Stimulated activated naive CD8-positive, alpha-beta T cell treated with anti-CD3 and anti-CD28 coated beads, Interleukin-15, amount 100 ng/mL, for 72 hours (primary cell): ENCODE results near the gene C5orf15.
A peak's percentile ranks its signal among the peaks of the same experiment; 100 is the strongest.
"Not testable (repeated sequence)": the region's sequence is repeated elsewhere in the genome, so short reads cannot be mapped to it uniquely, and the experiment has no call there.

Experiments
- ATAC-seq: fragments of 150-1000 bp; cut with Tn5 transposase; 2 replicates; pipeline ENCODE4 v1.10.0; 2021; ENCODE audit warnings: mild to moderate bottlenecking, moderate library complexity
- DNase-seq, 2 donors: peaks; one replicate each; pipeline ENCODE4 v3.0.0; 2021 to 2022
- H3K27ac Mint-ChIP-seq, 2 donors: one replicate each; pipeline ENCODE4 v1.8.0; 2022; ENCODE audit warnings: mild to moderate bottlenecking in 2 of 2, mixed read lengths in 2 of 2, moderate library complexity in 2 of 2
- H3K27me3 Mint-ChIP-seq: one replicate; pipeline ENCODE4 v1.8.0; 2022; ENCODE audit warnings: mixed read lengths
- H3K4me1 Mint-ChIP-seq: one replicate; pipeline ENCODE4 v1.8.0; 2022; ENCODE audit warnings: mild to moderate bottlenecking, mixed read lengths
- H3K4me3 Mint-ChIP-seq, 2 donors: one replicate each; pipeline ENCODE4 v1.8.0; 2022; ENCODE audit warnings: mild to moderate bottlenecking in 2 of 2, mixed read lengths in 2 of 2, moderate library complexity in 1 of 2
- H3K9me3 Mint-ChIP-seq, 2 donors: one replicate each; pipeline ENCODE4 v1.8.0; 2022; ENCODE audit warnings: mixed read lengths in 2 of 2

C5orf15 gene

GRCh38 chr5:133938039-133938821 lies 30.2 kb downstream of the C5orf15 start:
- peaks cover 48% of the 10 kb centered on the region for H3K4me1 Mint-ChIP-seq
- H3K4me3 Mint-ChIP-seq, result no peak overlapping the region
- H3K9me3 Mint-ChIP-seq, result peaks cover 0 to 13% of the 10 kb centered on the region in 2 donors
- no peak for ATAC-seq
- no peaks in the 10 kb centered on the region for H3K27me3 Mint-ChIP-seq
- DNase-seq, result no peak
- no peak overlapping the region for H3K27ac Mint-ChIP-seq

GRCh38 chr5:133937628-133938027 lies 30.8 kb downstream of the C5orf15 start:
- not testable (repeated sequence) for H3K27ac Mint-ChIP-seq, H3K4me3 Mint-ChIP-seq, H3K27me3 Mint-ChIP-seq, DNase-seq, ATAC-seq
- H3K9me3 Mint-ChIP-seq, result peaks cover 0 to 13% of the 10 kb centered on the region in 2 donors
- peaks cover 50% of the 10 kb centered on the region for H3K4me1 Mint-ChIP-seq

- ATAC-seq (no peak), DNase-seq (no peak)
- no peak overlapping the region for H3K4me3 Mint-ChIP-seq
- peaks cover 57% of the 10 kb centered on the region for H3K4me1 Mint-ChIP-seq
- H3K27ac Mint-ChIP-seq, result no peak overlapping the region
- no peaks in the 10 kb centered on the region for H3K27me3 Mint-ChIP-seq
- H3K9me3 Mint-ChIP-seq, result peaks cover 0 to 13% of the 10 kb centered on the region in 2 donors
Observed at GRCh38 chr5:133936651-133937015, 31.8 kb downstream of the C5orf15 start.

- ATAC-seq, H3K27ac Mint-ChIP-seq, H3K4me3 Mint-ChIP-seq, DNase-seq, H3K27me3 Mint-ChIP-seq: not testable (repeated sequence)
- Mint-ChIP-seq H3K4me1 (peaks cover 62% of the 10 kb centered on the region), H3K9me3 (peaks cover 0 to 13% of the 10 kb centered on the region in 2 donors)
Observed at GRCh38 chr5:133935991-133936650, 32.3 kb downstream of the C5orf15 start.

- peaks cover 67% of the 10 kb centered on the region for H3K4me1 Mint-ChIP-seq
Observed at GRCh38 chr5:133935667-133935940, 32.8 kb downstream of the C5orf15 start.

GRCh38 chr5:133934822-133935666 lies 33.4 kb downstream of the C5orf15 start:
- H3K4me1 Mint-ChIP-seq, result peaks cover 73% of the 10 kb centered on the region
- DNase-seq (no peak), ATAC-seq (no peak)
- no peaks in the 10 kb centered on the region for H3K27me3 Mint-ChIP-seq
- H3K4me3 Mint-ChIP-seq, result no peak overlapping the region
- H3K9me3 Mint-ChIP-seq, result peaks cover 0 to 13% of the 10 kb centered on the region in 2 donors
- H3K27ac Mint-ChIP-seq, result no peak overlapping the region

More at GRCh38 chr5:133935667-133935940, 32.8 kb downstream of the C5orf15 start:
- H3K9me3 Mint-ChIP-seq, result peaks cover 0 to 13% of the 10 kb centered on the region in 2 donors
- H3K4me3 Mint-ChIP-seq, result no peak overlapping the region
- H3K27ac Mint-ChIP-seq, result no peak overlapping the region
- ATAC-seq (no peak), DNase-seq (no peak)
- no peaks in the 10 kb centered on the region for H3K27me3 Mint-ChIP-seq

- H3K4me1 Mint-ChIP-seq, result peaks cover 73% of the 10 kb centered on the region
- no peak overlapping the region for H3K4me3 Mint-ChIP-seq
- DNase-seq, result no peak
- peaks cover 0 to 13% of the 10 kb centered on the region in 2 donors for H3K9me3 Mint-ChIP-seq
- H3K27me3 Mint-ChIP-seq, result no peaks in the 10 kb centered on the region
- peak overlapping the region in 1 of 2 donors; percentile 35 for H3K27ac Mint-ChIP-seq
- ATAC-seq, result no peak
Observed at GRCh38 chr5:133934311-133934710, 34.1 kb downstream of the C5orf15 start.

- no peak for ATAC-seq
- H3K27me3 Mint-ChIP-seq, result no peaks in the 10 kb centered on the region
- peak overlapping the region; percentile 80 to 92 for H3K27ac Mint-ChIP-seq
- H3K4me1 Mint-ChIP-seq, result peaks cover 73% of the 10 kb centered on the region
- peak overlapping the region in 1 of 2 donors; percentile 73 for H3K4me3 Mint-ChIP-seq
- peaks cover 0 to 13% of the 10 kb centered on the region in 2 donors for H3K9me3 Mint-ChIP-seq
- DNase-seq, result no peak
Observed at GRCh38 chr5:133933670-133934295, 34.6 kb downstream of the C5orf15 start.

DNA sequence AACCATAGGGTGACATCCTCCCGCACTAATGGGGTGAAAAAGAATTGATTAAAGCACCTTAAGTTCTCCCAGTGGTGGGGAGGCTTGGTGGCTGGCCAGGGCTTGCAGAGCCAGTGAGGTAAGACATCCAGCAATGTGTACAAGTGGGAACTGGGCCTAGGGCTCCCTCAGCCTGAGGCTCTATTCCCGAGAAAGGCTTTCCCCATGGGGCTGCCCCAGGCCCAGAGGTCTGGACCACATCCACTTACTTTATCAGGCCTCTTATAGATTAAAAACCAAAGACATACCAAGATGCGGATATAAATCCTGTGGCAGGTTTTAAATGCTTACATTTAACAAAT lies 35.3 kb downstream of the C5orf15 start:
- Mint-ChIP-seq H3K27me3 (no peaks in the 10 kb centered on the region), H3K9me3 (peaks cover 0 to 13% of the 10 kb centered on the region in 2 donors), H3K27ac (peak overlapping the region; percentile 52 to 80), H3K4me1 (peaks cover 77% of the 10 kb centered on the region), H3K4me3 (no peak overlapping the region)
- DNase-seq (no peak), ATAC-seq (no peak)

DNA sequence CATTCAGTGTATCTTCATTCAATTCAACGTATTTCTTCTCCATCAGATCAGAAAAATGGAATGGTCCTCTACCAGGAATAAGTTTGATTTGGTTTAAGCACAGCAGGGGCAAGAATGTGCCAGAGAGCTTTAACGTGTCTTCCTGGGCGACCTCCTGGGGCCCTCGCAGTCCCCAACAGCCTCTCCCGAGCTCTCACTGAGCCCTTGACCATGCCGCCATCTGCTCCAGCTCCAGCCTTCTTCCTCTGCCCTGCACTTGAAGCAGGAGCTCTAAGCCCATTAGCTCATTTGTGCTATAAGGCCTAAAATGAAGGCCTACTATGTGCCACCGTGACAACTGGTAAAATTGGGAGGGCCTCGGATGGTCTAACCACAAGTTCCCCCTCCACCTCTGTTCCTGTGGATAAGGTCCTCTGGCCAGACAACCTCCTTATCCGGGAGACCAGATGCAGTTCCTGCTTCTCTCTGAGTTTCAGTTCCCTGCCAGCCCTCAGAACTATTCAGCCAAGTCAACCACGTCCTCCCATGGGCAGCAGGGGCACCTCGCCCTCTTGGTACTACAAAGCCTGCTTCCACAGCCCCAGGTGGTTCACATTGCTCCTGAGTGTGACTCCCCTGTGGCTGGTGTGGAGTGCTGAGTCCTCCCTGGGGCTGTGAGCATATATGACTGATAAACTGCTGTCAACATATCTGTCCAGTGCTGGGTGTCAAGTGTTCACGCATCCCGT lies 35.8 kb downstream of the C5orf15 start:
- H3K4me3 Mint-ChIP-seq, result no peak overlapping the region
- H3K4me1 Mint-ChIP-seq, result peaks cover 82% of the 10 kb centered on the region
- ATAC-seq (no peak), DNase-seq (no peak)
- no peaks in the 10 kb centered on the region for H3K27me3 Mint-ChIP-seq
- no peak overlapping the region for H3K27ac Mint-ChIP-seq
- H3K9me3 Mint-ChIP-seq, result peaks cover 0 to 13% of the 10 kb centered on the region in 2 donors

DNA sequence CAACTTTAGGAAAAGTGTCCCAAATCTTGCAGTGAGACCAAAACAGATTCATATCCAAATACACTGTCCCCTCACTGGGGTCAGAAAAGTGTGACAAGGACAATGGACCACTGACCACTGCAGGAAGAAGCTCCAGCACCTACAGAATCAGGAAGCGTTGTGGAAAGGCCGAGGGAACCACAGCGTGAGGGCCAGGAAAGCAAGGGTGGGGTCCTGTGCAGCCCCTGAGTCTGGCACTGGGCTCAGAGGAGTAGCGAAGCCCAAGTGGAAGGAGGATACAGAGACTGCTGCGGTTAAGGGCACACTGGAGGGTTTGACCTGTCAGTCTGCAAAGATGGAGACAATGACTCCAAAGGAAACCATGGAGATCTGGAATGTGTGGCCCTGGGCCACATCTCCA lies 36.9 kb downstream of the C5orf15 start:
- peaks cover 0 to 9% of the 10 kb centered on the region in 2 donors for H3K9me3 Mint-ChIP-seq
- ATAC-seq, result no peak
- peaks cover 88% of the 10 kb centered on the region for H3K4me1 Mint-ChIP-seq
- no peaks in the 10 kb centered on the region for H3K27me3 Mint-ChIP-seq
- peak overlapping the region; percentile 53 to 90 for H3K4me3 Mint-ChIP-seq
- peak overlapping the region in 1 of 2 donors; percentile 28 for H3K27ac Mint-ChIP-seq
- DNase-seq, result no peak

GRCh38 chr5:133930813-133931090 lies 37.7 kb downstream of the C5orf15 start:
- peaks cover 0 to 1% of the 10 kb centered on the region in 2 donors for H3K9me3 Mint-ChIP-seq
- DNase-seq (no peak), ATAC-seq (no peak)
- H3K4me1 Mint-ChIP-seq, result peaks cover 88% of the 10 kb centered on the region
- peak overlapping the region; percentile 98 to 99 for H3K27ac Mint-ChIP-seq
- H3K27me3 Mint-ChIP-seq, result no peaks in the 10 kb centered on the region
- peak overlapping the region; percentile 90 to 92 for H3K4me3 Mint-ChIP-seq

GRCh38 chr5:133930061-133930812 lies 38.2 kb downstream of the C5orf15 start:
- Mint-ChIP-seq H3K4me1 (peaks cover 91% of the 10 kb centered on the region), H3K4me3 (peak overlapping the region; percentile 90 to 92), H3K9me3 (no peaks in the 10 kb centered on the region), H3K27ac (peak overlapping the region; percentile 98 to 99), H3K27me3 (no peaks in the 10 kb centered on the region)
- peak; percentile 88 for ATAC-seq
- peak; percentile 63 to 73 for DNase-seq

- peak overlapping the region; percentile 98 to 99 for H3K27ac Mint-ChIP-seq
- H3K4me1 Mint-ChIP-seq, result peaks cover 90% of the 10 kb centered on the region
- no peaks in the 10 kb centered on the region for H3K27me3 Mint-ChIP-seq
- DNase-seq (no peak), ATAC-seq (no peak)
- H3K4me3 Mint-ChIP-seq, result peak overlapping the region; percentile 90 to 92
- no peaks in the 10 kb centered on the region for H3K9me3 Mint-ChIP-seq
Observed at GRCh38 chr5:133928587-133929393, 39.6 kb downstream of the C5orf15 start.
